ENCODE data around the gene NAGLU. TPM values are rescaled to one million over a fixed set of nuclear protein-coding genes. Genes with fewer than 3 reads are reported as not detected.

Gene NAGLU
- total and polyA plus RNA-seq, 2 of the 13 experiments (the other 11 are each of a cell fraction or from before 2014, with no cell fraction given): 28.2 to 40.1 TPM

DNA sequence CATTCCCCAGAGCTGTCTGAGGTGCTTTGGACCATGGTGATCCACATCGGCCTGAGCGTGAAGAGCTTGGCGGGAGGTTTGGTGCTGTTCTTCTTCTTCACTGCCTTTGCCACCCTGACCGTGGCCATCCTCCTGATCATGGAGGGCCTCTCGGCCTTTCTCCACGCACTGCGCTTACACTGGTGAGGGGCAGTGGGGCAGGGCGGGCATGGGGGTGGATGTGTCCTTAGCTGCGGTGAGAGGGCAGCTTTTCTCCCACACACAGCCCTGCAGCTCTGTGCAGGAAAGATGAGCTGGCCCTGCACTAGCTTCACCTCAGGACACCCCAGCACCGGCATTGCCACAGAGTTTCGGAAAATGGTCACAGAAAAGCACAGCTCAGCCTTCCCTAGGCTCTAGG, 21.8 kb upstream of the NAGLU start (continued):
- no peak for TF ChIP-seq ZBTB2 (CRISPR knock-in tag; IDR thresholded peaks at IDR 0.05; ENCODE audit: low read depth)

GRCh38 chr17:42514867-42515266, 21.2 kb upstream of the NAGLU start:
- H3K79me2 ChIP-seq (ENCODE audit: insufficient read depth, low read length): no peaks in the 10 kb centered on the region
- no peak for TF ChIP-seq ZBTB3 (CRISPR knock-in tag; IDR thresholded peaks at IDR 0.05; ENCODE audit: borderline replicate concordance, low read depth)
- TF ChIP-seq AGO1 (IDR thresholded peaks at IDR 0.05; ENCODE audit: low read depth, low read length, poor library complexity, severe bottlenecking): no peak
- no peak for TF ChIP-seq ZNF530 (CRISPR knock-in tag; IDR thresholded peaks at IDR 0.05; ENCODE audit: low read depth)
- TF ChIP-seq ZNF432 (CRISPR knock-in tag; IDR thresholded peaks at IDR 0.05; ENCODE audit: borderline replicate concordance): no peak
- no peak for TF ChIP-seq ZNF512B (CRISPR knock-in tag; IDR thresholded peaks at IDR 0.05; ENCODE audit: borderline replicate concordance)
- peaks cover 21 to 36% of the 10 kb centered on the region in 2 experiments for H3K36me3 ChIP-seq (replicated peaks in 1 of 2; ENCODE audit: control insufficient read depth in 1 of 2, insufficient read depth in 2 of 2, low read length in 2 of 2)
- in situ Hi-C loops (cut with HindIII; ENCODE audit: extremely low pct_ligation_motif_present, low pct_unique_long_range_greater_than_20kb): loop anchor here (5.0 kb wide), 1 partner anchor 93 kb away; the partner anchor contains the start of gene CAVIN1
- ATAC-seq: no peak
- no peak overlapping the region for H3K4me2 ChIP-seq (ENCODE audit: low read depth, low read length)
- H3K9me3 ChIP-seq (ENCODE audit: low read length): no peaks in the 10 kb centered on the region
- intact Hi-C loops (cut with micrococcal nuclease; ENCODE audit: unreplicated experiment): no loop called here
- BruUV-seq (replicated peaks): no TSS peak
- WGBS (ENCODE audit: low lambda C conversion rate): over 99% methylated on average over 8 of the region's 8 CpGs
- H4K20me1 ChIP-seq (ENCODE audit: insufficient read depth, low read length): no peaks in the 10 kb centered on the region
- no peak overlapping the region for H3K9ac ChIP-seq (ENCODE audit: insufficient read depth, low read depth, low read length)
- H2AFZ ChIP-seq (ENCODE audit: low read length): no peak overlapping the region
- CTCF ChIA-PET (ENCODE audit: low intra/inter-chr PET ratio, low total read pairs): no interaction called here
- no peak for FAIRE-seq
- H3K4me1 ChIP-seq (ENCODE audit: insufficient read depth, low read length): peaks cover 34% of the 10 kb centered on the region
- DNase-seq (ENCODE audit: low spot score): no peak
- H3K27ac ChIP-seq (ENCODE audit: extremely low read length, insufficient read depth, low read length): no peak overlapping the region
- POLR2A ChIA-PET: no interaction called here
- H3K27me3 ChIP-seq (ENCODE audit: control insufficient read depth in 1 of 2, insufficient read depth in 2 of 2, low read length in 2 of 2): no peaks in the 10 kb centered on the region
- no peak overlapping the region for H3K4me3 ChIP-seq (replicated peaks in 1 of 3; ENCODE audit: insufficient read depth in 1 of 3, low read depth in 2 of 3, low read length in 3 of 3)

Data from HepG2 (cell line).